ENCODE data around the gene KPNA1.
"Not testable (repeated sequence)": the region's sequence is repeated elsewhere in the genome, so short reads cannot be mapped to it uniquely, and the experiment has no call there.

Gene KPNA1

GRCh38 chr3:122468896-122469533 is 45.7 kb downstream of the KPNA1 start:
- DNase-seq, result no peak

- DNase-seq, result no peak
These were observed 48.0 kb downstream of the KPNA1 start for GRCh38 chr3:122466701-122467240.

- DNase-seq, result no peak
These were observed 50.1 kb downstream of the KPNA1 start for GRCh38 chr3:122464659-122465058.

- no peak for DNase-seq
These were observed 52.3 kb downstream of the KPNA1 start for GRCh38 chr3:122462406-122462805.

- no peak for DNase-seq
These were observed 52.9 kb downstream of the KPNA1 start for GRCh38 chr3:122461806-122462205.

- no peak for DNase-seq
These were observed 55.7 kb downstream of the KPNA1 start for GRCh38 chr3:122458992-122459391.

- no peak for DNase-seq
These were observed 57.0 kb downstream of the KPNA1 start for GRCh38 chr3:122457706-122458105.

GRCh38 chr3:122456074-122456473 is 58.7 kb downstream of the KPNA1 start:
- no peak for DNase-seq

- DNase-seq, result no peak
These were observed 63.4 kb downstream of the KPNA1 start for GRCh38 chr3:122451371-122451770.

- DNase-seq, result not testable (repeated sequence)
These were observed 66.5 kb downstream of the KPNA1 start for GRCh38 chr3:122448218-122448617.

- DNase-seq, result not testable (repeated sequence)
These were observed 70.2 kb downstream of the KPNA1 start for GRCh38 chr3:122444491-122444887.

- not testable (repeated sequence) for DNase-seq
These were observed 70.8 kb downstream of the KPNA1 start for GRCh38 chr3:122443762-122444490.

GRCh38 chr3:122443090-122443489 is 71.6 kb downstream of the KPNA1 start:
- DNase-seq, result no peak

- no peak for DNase-seq
These were observed 78.8 kb downstream of the KPNA1 start for GRCh38 chr3:122435950-122436349.

GRCh38 chr3:122430371-122430770 is 84.4 kb downstream of the KPNA1 start:
- DNase-seq, result no peak

GRCh38 chr3:122427857-122428471 is 86.8 kb downstream of the KPNA1 start:
- DNase-seq, result no peak

- DNase-seq, result no peak
These were observed 92.9 kb downstream of the KPNA1 start for GRCh38 chr3:122421836-122422235.

GRCh38 chr3:122421101-122421500 is 93.6 kb downstream of the KPNA1 start:
- no peak for DNase-seq

- DNase-seq, result no peak
These were observed 97.8 kb downstream of the KPNA1 start for GRCh38 chr3:122416966-122417365.

- DNase-seq, result no peak
These were observed 98.7 kb downstream of the KPNA1 start, which contains the start of gene WDR5B for GRCh38 chr3:122415762-122416654. TSS of gene WDR5B (minus strand) at chr3:122416062. CDS start at chr3:122415528, 534 bp downstream.

GRCh38 chr3:122415104-122415744 is 99.5 kb downstream of the KPNA1 start:
- no peak for DNase-seq

GRCh38 chr3:122414391-122414790 is 100.3 kb downstream of the KPNA1 start:
- no peak for DNase-seq
